CD4-positive, alpha-beta T cell (primary cell): ENCODE measurements around the gene ARHGAP18. TPM values are rescaled to one million over a fixed set of nuclear protein-coding genes. Genes with fewer than 3 reads are reported as not detected.

Source experiments
- ATAC-seq: fragments of 200-7000 bp; cut with Tn5 transposase; one replicate; pipeline ENCODE4 v1.10.0; 2022; ENCODE audit warnings: mild to moderate bottlenecking; ENCODE audit not compliant: poor library complexity
- CTCF ChIA-PET: fragments of 350-600 bp; sonication (Branson Sonifier 250); formaldehyde crosslinking; loops from one replicate; lab custom pipeline; 2021; ENCODE audit warnings: antibody characterized with exemption, inconsistent platforms; lab: Charles Lee
- POLR2A ChIA-PET: fragments of 350-600 bp; sonication (Branson Sonifier 250); formaldehyde crosslinking; loops from one replicate; lab custom pipeline; 2021; ENCODE audit warnings: antibody characterized with exemption, inconsistent platforms; lab: Charles Lee
- DNase-seq, 14 experiments: peaks; one replicate each; pipeline ENCODE4 v3.0.0-alpha.2; 2013 to 2020; ENCODE audit warnings: mixed read lengths in 2 of 14
- H3K27ac ChIP-seq, 2 donors: one replicate each; pipeline versions ENCODE4 v1.5.1 to v1.7.0; 2013; ENCODE audit warnings: low read length in 2 of 2, low read depth in 1 of 2, mild to moderate bottlenecking in 1 of 2
- H3K27me3 ChIP-seq, 2 experiments: 1 replicate in 1 of 2; 2 replicates in 1 of 2; pipeline versions ENCODE4 v1.6.1 to v1.7.0; 2013; ENCODE audit warnings: low read length in 2 of 2, control low read depth in 1 of 2, mild to moderate bottlenecking in 1 of 2, moderate library complexity in 1 of 2; ENCODE audit not compliant: insufficient read depth in 2 of 2, control insufficient read depth in 1 of 2
- H3K36me3 ChIP-seq: one replicate; pipeline ENCODE4 v1.6.1; 2013; ENCODE audit warnings: low read length, control low read depth; ENCODE audit not compliant: insufficient read depth
- H3K4me1 ChIP-seq: one replicate; pipeline ENCODE4 v1.6.1; 2013; ENCODE audit warnings: low read length, control low read depth; ENCODE audit not compliant: insufficient read depth
- H3K4me3 ChIP-seq: one replicate; pipeline ENCODE4 v1.5.1; 2013; ENCODE audit warnings: mild to moderate bottlenecking, low read length, moderate library complexity
- H3K9me3 ChIP-seq, 2 experiments: 1 replicate in 1 of 2; 2 replicates in 1 of 2; pipeline versions ENCODE4 v1.6.1 to v1.7.0; 2013; ENCODE audit warnings: low read length in 2 of 2, mild to moderate bottlenecking in 2 of 2, control low read depth in 1 of 2, moderate library complexity in 1 of 2; ENCODE audit not compliant: control insufficient read depth in 1 of 2, insufficient read depth in 1 of 2
- H3K27ac Mint-ChIP-seq: one replicate; pipeline ENCODE4 v1.8.0; 2020; ENCODE audit warnings: mixed read lengths
- H3K27me3 Mint-ChIP-seq: one replicate; pipeline ENCODE4 v1.8.0; 2021; ENCODE audit warnings: mixed read lengths
- H3K36me3 Mint-ChIP-seq: one replicate; pipeline ENCODE4 v1.8.0; 2021; ENCODE audit warnings: low read depth, mixed read lengths
- H3K4me1 Mint-ChIP-seq: one replicate; pipeline ENCODE4 v1.8.0; 2021; ENCODE audit warnings: low read depth, mixed read lengths
- H3K4me3 Mint-ChIP-seq: one replicate; pipeline ENCODE4 v1.8.0; 2020; ENCODE audit warnings: mild to moderate bottlenecking, mixed read lengths
- H3K9me3 Mint-ChIP-seq: one replicate; pipeline ENCODE4 v1.8.0; 2020; ENCODE audit warnings: mixed read lengths
- intact Hi-C, 2 experiments: fragments of 100-400 bp; cut with DNase I in 1 of 2; cut with micrococcal nuclease in 1 of 2; formaldehyde crosslinking; loops; one replicate each; pipeline versions ENCODE4 v1.15.1 to v1.9.0; 2023 to 2025; cut with DNase I, micrococcal nuclease
- total RNA-seq, 174 experiments: library from RNA in 2 of 174; stranded (reverse) in 2 of 174; gene quantifications; one replicate each; pipeline ENCODE4 v1.2.3 and lab custom pipeline; 2021 to 2026
- TF ChIP-seq, protein P1 (sequence below): fragments of 200-600 bp; IDR thresholded peaks from one replicate; pipeline ENCODE4 v1.8.0; 2022; ENCODE audit warnings: antibody characterized with exemption, mild to moderate bottlenecking

ARHGAP18 gene
- total RNA-seq, 2 experiments from 2014 or later = 0.71 to 1.3 TPM

GRCh38 chr6:129620234-129620610, 89.8 kb downstream of the ARHGAP18 start:
- no peak overlapping the region for H3K27ac Mint-ChIP-seq
- H3K9me3 Mint-ChIP-seq = no peaks in the 10 kb centered on the region
- no peaks in the 10 kb centered on the region for H3K4me1 Mint-ChIP-seq
- Histone ChIP-seq H3K27me3 (no peaks in the 10 kb centered on the region), H3K9me3 (no peaks in the 10 kb centered on the region), H3K36me3 (no peaks in the 10 kb centered on the region), H3K4me3 (no peak overlapping the region), H3K27ac (no peak overlapping the region), H3K4me1 (no peaks in the 10 kb centered on the region)
- no peaks in the 10 kb centered on the region for H3K27me3 Mint-ChIP-seq
- intact Hi-C loops = no loop called here
- POLR2A ChIA-PET = no interaction called here
- DNase-seq (no peak), ATAC-seq (no peak)
- CTCF ChIA-PET = no interaction called here
- H3K4me3 Mint-ChIP-seq = no peak overlapping the region
- TF ChIP-seq, protein P1, sequence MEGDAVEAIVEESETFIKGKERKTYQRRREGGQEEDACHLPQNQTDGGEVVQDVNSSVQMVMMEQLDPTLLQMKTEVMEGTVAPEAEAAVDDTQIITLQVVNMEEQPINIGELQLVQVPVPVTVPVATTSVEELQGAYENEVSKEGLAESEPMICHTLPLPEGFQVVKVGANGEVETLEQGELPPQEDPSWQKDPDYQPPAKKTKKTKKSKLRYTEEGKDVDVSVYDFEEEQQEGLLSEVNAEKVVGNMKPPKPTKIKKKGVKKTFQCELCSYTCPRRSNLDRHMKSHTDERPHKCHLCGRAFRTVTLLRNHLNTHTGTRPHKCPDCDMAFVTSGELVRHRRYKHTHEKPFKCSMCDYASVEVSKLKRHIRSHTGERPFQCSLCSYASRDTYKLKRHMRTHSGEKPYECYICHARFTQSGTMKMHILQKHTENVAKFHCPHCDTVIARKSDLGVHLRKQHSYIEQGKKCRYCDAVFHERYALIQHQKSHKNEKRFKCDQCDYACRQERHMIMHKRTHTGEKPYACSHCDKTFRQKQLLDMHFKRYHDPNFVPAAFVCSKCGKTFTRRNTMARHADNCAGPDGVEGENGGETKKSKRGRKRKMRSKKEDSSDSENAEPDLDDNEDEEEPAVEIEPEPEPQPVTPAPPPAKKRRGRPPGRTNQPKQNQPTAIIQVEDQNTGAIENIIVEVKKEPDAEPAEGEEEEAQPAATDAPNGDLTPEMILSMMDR = no peak
- no peaks in the 10 kb centered on the region for H3K36me3 Mint-ChIP-seq

DNA sequence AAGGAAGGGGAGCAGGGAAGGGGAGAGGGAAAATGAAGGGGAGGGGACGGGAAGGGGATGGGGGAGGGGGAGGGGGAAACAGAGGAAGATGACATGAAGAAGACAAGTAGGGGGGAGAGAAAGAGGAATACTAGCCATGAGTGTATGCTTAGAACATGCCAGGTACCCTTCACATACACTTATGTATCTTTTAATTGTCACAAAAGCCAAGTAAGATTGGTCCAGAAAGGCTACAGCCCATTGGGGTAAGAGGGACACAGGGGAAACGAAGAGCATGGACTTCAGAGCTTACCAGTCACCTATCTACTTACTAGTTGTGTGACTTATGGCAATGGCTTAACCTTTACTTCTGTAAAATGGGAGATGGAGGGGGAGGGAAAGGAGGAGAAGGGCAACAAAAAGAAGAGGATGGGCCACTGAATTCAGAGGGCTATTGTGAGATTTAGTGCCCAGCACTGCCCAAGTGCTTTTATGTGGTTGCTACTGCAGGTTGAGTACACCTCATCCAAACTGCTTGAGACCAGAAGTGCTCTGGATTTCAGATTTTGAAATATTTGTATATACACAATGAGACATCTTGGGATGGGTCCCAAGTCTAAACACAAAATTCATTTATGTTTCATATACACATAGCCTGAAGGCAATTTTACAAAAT, 90.3 kb downstream of the ARHGAP18 start:
- intact Hi-C loops = no loop called here
- Mint-ChIP-seq H3K27me3 (no peaks in the 10 kb centered on the region), H3K36me3 (no peaks in the 10 kb centered on the region), H3K4me3 (no peak overlapping the region), H3K9me3 (no peaks in the 10 kb centered on the region), H3K4me1 (no peaks in the 10 kb centered on the region), H3K27ac (no peak overlapping the region)
- Histone ChIP-seq H3K4me3 (no peak overlapping the region), H3K4me1 (no peaks in the 10 kb centered on the region), H3K27ac (no peak overlapping the region), H3K36me3 (no peaks in the 10 kb centered on the region), H3K9me3 (no peaks in the 10 kb centered on the region), H3K27me3 (no peaks in the 10 kb centered on the region)
- ChIA-PET CTCF (no interaction called here), POLR2A (no interaction called here)
- TF ChIP-seq, protein P1 = no peak
- ATAC-seq (no peak), DNase-seq (no peak)

DNA sequence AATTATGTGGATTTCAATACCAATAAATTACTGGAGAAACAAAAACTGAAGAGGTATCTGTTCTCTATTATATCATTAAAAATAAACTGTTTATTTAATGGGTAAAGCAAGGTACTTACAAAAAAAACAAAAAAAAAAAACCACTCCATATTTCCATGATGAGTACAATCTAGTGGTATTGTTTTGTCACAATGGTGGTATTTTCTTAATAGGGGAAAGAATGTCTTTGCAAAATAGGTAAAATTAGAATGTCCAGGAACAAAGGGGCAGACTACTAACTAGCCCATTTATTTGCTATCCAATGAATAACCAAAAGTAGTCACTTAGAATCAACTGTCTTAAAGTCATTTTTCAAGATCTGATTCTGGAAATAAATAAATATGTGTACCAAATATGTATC, 92.0 kb downstream of the ARHGAP18 start:
- Histone ChIP-seq H3K9me3 (no peaks in the 10 kb centered on the region), H3K27ac (no peak overlapping the region), H3K27me3 (no peaks in the 10 kb centered on the region), H3K4me1 (no peaks in the 10 kb centered on the region), H3K4me3 (no peak overlapping the region), H3K36me3 (no peaks in the 10 kb centered on the region)
- H3K36me3 Mint-ChIP-seq = no peaks in the 10 kb centered on the region
- POLR2A ChIA-PET = no interaction called here
- intact Hi-C loops = no loop called here
- ATAC-seq (no peak), DNase-seq (no peak)
- CTCF ChIA-PET = no interaction called here
- H3K9me3 Mint-ChIP-seq = no peaks in the 10 kb centered on the region
- no peak overlapping the region for H3K4me3 Mint-ChIP-seq
- TF ChIP-seq, protein P1 = no peak
- no peak overlapping the region for H3K27ac Mint-ChIP-seq
- no peaks in the 10 kb centered on the region for H3K4me1 Mint-ChIP-seq
- no peaks in the 10 kb centered on the region for H3K27me3 Mint-ChIP-seq
